ENCODE measurements around the gene UBAC2. TPM values are rescaled to one million over a fixed set of nuclear protein-coding genes. Genes with fewer than 3 reads are reported as not detected.
A peak's percentile ranks its signal among the peaks of the same experiment; 100 is the strongest.

The UBAC2 gene
- total RNA-seq, 4 donors from 2014 or later = 67.3 to 111 (median 93.8) TPM

DNA sequence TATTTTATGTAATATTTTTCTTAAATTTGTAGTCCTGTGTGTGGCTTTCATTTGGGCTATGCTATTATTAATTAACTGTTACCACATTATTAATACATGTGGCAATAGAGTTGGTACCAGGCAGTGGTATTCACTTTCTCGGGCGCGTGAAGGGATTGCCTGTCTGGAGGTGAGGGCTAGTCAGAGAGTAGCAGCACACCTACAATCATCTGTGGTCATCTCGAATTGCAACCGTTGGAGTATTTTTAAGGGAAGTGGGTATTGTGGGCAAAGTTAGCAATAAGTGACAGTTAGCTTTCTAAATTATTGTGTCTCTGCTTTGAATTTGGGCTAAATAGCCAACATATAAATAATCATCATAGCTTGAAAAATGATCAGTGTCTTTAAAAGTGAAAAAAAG lies 77.5 kb downstream of the UBAC2 start:
- Histone ChIP-seq H3K36me3 (peaks cover 5% of the 10 kb centered on the region), H3K4me3 (no peak overlapping the region), H3K9me3 (no peaks in the 10 kb centered on the region), H3K27me3 (no peaks in the 10 kb centered on the region), H3K4me1 (peaks cover 28% of the 10 kb centered on the region), H3K27ac (no peak overlapping the region)
- no peak for TF ChIP-seq EP300 (IDR thresholded peaks at IDR 0.05)
- no peak for TF ChIP-seq POLR2AphosphoS5 (IDR thresholded peaks at IDR 0.05)
- TF ChIP-seq, protein P1, sequence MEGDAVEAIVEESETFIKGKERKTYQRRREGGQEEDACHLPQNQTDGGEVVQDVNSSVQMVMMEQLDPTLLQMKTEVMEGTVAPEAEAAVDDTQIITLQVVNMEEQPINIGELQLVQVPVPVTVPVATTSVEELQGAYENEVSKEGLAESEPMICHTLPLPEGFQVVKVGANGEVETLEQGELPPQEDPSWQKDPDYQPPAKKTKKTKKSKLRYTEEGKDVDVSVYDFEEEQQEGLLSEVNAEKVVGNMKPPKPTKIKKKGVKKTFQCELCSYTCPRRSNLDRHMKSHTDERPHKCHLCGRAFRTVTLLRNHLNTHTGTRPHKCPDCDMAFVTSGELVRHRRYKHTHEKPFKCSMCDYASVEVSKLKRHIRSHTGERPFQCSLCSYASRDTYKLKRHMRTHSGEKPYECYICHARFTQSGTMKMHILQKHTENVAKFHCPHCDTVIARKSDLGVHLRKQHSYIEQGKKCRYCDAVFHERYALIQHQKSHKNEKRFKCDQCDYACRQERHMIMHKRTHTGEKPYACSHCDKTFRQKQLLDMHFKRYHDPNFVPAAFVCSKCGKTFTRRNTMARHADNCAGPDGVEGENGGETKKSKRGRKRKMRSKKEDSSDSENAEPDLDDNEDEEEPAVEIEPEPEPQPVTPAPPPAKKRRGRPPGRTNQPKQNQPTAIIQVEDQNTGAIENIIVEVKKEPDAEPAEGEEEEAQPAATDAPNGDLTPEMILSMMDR (IDR thresholded peaks at IDR 0.05) = no peak
- TF ChIP-seq POLR2A (IDR thresholded peaks at IDR 0.05) = no peak
- no peak for DNase-seq (ENCODE audit: low spot score in 2 of 2)
- 81% methylated on average over 5 of the region's 5 CpGs for WGBS

DNA sequence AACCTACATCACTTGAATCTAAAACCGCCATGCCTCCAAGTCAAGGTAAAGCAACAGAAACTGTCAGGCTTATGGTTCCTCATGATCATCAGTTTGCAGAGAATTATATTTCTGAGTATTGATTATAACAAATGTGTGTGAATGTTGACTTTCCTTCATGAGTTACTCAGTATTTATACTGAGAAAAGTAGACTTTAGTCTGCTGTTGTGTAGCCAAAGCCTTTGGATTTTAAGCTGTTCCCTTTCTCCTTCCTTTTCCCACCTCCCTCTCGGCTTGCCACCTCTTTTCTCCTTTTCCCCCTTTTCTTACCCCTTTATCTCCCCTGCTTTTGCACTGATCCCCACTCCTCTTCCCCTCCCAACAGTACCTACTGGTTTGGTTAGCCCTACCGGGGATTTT lies 78.2 kb downstream of the UBAC2 start:
- H3K4me1 ChIP-seq = peaks cover 32% of the 10 kb centered on the region
- WGBS = 92% methylated on average over 3 of the region's 3 CpGs
- H3K27ac ChIP-seq = no peak overlapping the region
- H3K27me3 ChIP-seq = no peaks in the 10 kb centered on the region
- H3K36me3 ChIP-seq = peaks cover 5% of the 10 kb centered on the region
- DNase-seq (ENCODE audit: low spot score in 2 of 2) = no peak
- no peaks in the 10 kb centered on the region for H3K9me3 ChIP-seq
- TF ChIP-seq POLR2A (IDR thresholded peaks at IDR 0.05) (no peak), EP300 (IDR thresholded peaks at IDR 0.05) (no peak), POLR2AphosphoS5 (IDR thresholded peaks at IDR 0.05) (no peak)
- TF ChIP-seq, protein P1 (IDR thresholded peaks at IDR 0.05) = no peak
- H3K4me3 ChIP-seq = no peak overlapping the region

DNA sequence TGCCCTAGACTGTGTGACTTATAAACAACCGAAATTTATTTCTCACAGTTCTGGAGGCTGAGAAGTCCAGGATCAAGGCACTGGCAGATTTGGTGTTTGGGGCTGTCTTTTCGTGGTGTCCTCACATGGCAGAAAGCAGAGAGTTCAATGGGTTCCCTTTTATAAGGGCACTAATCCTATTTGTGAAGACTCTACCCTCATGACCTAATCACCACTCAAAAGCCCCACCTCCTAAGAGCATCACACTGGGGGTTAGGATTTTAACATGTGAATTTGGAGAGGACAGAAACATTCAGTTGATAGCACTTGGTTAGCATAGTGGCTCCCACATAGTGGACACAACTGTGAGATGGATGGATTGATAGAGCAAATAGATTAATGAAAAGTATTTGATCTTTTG lies 79.0 kb downstream of the UBAC2 start:
- Histone ChIP-seq H3K36me3 (peaks cover 5% of the 10 kb centered on the region), H3K27ac (no peak overlapping the region), H3K27me3 (no peaks in the 10 kb centered on the region), H3K9me3 (no peaks in the 10 kb centered on the region), H3K4me3 (no peak overlapping the region), H3K4me1 (peaks cover 38% of the 10 kb centered on the region)
- 100% methylated on average over 2 of the region's 2 CpGs for WGBS
- DNase-seq (ENCODE audit: low spot score in 2 of 2) = no peak
- TF ChIP-seq POLR2AphosphoS5 (IDR thresholded peaks at IDR 0.05) (no peak), EP300 (IDR thresholded peaks at IDR 0.05) (no peak), POLR2A (IDR thresholded peaks at IDR 0.05) (no peak)

DNA sequence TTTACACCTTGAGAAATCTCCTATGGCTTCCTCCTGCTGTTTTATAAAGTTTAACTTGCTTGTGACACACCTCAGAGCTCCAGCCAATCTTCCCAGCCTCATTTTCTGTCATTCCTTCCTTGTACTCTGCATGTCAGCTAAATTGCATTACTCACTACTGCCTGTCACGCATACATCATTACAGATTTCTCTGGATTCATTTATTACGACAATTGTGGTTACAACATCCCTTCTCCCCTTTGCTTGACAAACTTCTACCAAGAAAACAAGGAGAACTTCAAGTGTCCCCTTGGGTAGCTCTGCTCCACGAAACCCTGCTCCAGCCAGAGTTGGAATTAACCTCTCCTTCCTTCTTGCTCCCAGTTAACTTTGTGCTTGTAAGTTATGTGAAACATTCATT lies 79.5 kb downstream of the UBAC2 start:
- no peak for DNase-seq (ENCODE audit: low spot score in 2 of 2)
- 71% methylated on average over 3 of the region's 3 CpGs for WGBS
- peaks cover 41% of the 10 kb centered on the region for H3K4me1 ChIP-seq
- H3K4me3 ChIP-seq = no peak overlapping the region
- TF ChIP-seq, protein P1 (IDR thresholded peaks at IDR 0.05) = no peak
- TF ChIP-seq POLR2AphosphoS5 (IDR thresholded peaks at IDR 0.05) (peak in 2 of 3 donors; percentile 39 to 52), EP300 (IDR thresholded peaks at IDR 0.05) (peak; percentile 50), POLR2A (IDR thresholded peaks at IDR 0.05) (peak in 1 of 2 donors; percentile 11)
- H3K36me3 ChIP-seq = peaks cover under 1% of the 10 kb centered on the region
- peak overlapping the region; percentile 68 for H3K27ac ChIP-seq
- no peaks in the 10 kb centered on the region for H3K27me3 ChIP-seq
- no peaks in the 10 kb centered on the region for H3K9me3 ChIP-seq

DNA sequence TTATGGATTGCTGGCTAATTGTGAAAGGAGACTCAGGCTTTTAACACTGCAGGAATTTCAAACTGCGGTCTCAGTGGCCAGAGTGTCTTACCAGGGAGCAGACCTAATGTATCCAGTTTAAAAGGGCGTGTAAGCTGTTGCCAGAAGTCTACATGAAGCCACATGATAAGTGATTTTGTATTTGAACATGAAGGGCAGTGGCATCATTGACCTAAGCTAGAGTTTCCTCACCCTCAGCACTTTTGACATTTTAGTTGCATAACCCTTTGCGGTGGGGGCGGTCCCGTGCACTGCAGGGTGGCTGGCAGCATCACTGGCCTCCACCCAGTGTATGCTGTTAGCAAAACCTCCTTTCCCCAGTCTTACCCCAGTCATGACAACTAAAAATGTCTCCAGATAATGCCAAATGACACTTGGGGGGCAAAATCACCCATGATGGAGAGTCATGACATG lies 81.2 kb downstream of the UBAC2 start:
- TF ChIP-seq, protein P1 (IDR thresholded peaks at IDR 0.05) = no peak
- TF ChIP-seq POLR2AphosphoS5 (IDR thresholded peaks at IDR 0.05) (peak in 2 of 3 donors; percentile 93 to 94), POLR2A (IDR thresholded peaks at IDR 0.05) (no peak), EP300 (IDR thresholded peaks at IDR 0.05) (no peak)
- peak; percentile 85 to 86 for DNase-seq (ENCODE audit: low spot score in 2 of 2)
- Histone ChIP-seq H3K4me1 (peaks cover 56% of the 10 kb centered on the region), H3K9me3 (no peaks in the 10 kb centered on the region), H3K27ac (peak overlapping the region; percentile 68), H3K27me3 (no peaks in the 10 kb centered on the region), H3K4me3 (no peak overlapping the region), H3K36me3 (no peaks in the 10 kb centered on the region)
- 53% methylated on average over 5 of the region's 5 CpGs for WGBS

All from suprapubic skin (tissue), 4 donors.